Liver (tissue), 9 donors: Measurements from ENCODE around the gene OR56A3. TPM values are rescaled to one million over a fixed set of nuclear protein-coding genes. Genes with fewer than 3 reads are reported as not detected.

Experiments used
- DNase-seq: peaks from one replicate; pipeline ENCODE4 v3.0.0-alpha.2; 2017; ENCODE audit warnings: low spot score
- H3K27ac ChIP-seq, 2 donors: one replicate each; pipeline ENCODE4 v1.7.0; 2013; ENCODE audit warnings: inconsistent platforms in 2 of 2, low read length in 2 of 2, control low read depth in 1 of 2, low read depth in 1 of 2, mild to moderate bottlenecking in 1 of 2
- H3K27me3 ChIP-seq, 4 donors: one replicate each; pipeline versions ENCODE4 v1.6.1 to v1.7.0; 2013; ENCODE audit warnings: low read length in 3 of 4, inconsistent platforms in 1 of 4, mild to moderate bottlenecking in 1 of 4, moderate library complexity in 1 of 4; ENCODE audit not compliant: control insufficient read depth in 4 of 4, insufficient read depth in 4 of 4
- H3K36me3 ChIP-seq, 4 donors: one replicate each; pipeline versions ENCODE4 v1.6.1 to v1.7.0; 2013; ENCODE audit warnings: low read length in 3 of 4, mild to moderate bottlenecking in 3 of 4, low read depth in 1 of 4, moderate library complexity in 1 of 4; ENCODE audit not compliant: control insufficient read depth in 4 of 4, insufficient read depth in 3 of 4
- H3K4me1 ChIP-seq, 4 donors: one replicate each; pipeline versions ENCODE4 v1.6.1 to v1.7.0; 2013; ENCODE audit warnings: low read length in 3 of 4, mild to moderate bottlenecking in 3 of 4, moderate library complexity in 1 of 4; ENCODE audit not compliant: control insufficient read depth in 4 of 4, insufficient read depth in 4 of 4
- H3K4me3 ChIP-seq, 3 donors: one replicate each; pipeline versions ENCODE4 v1.6.1 to v1.7.0; 2013; ENCODE audit warnings: low read length in 3 of 3, control low read depth in 1 of 3, low read depth in 1 of 3, mild to moderate bottlenecking in 1 of 3
- H3K9ac ChIP-seq, 2 donors: one replicate each; pipeline ENCODE4 v1.7.0; 2013; ENCODE audit warnings: low read length in 2 of 2, mild to moderate bottlenecking in 2 of 2, moderate library complexity in 2 of 2, control low read depth in 1 of 2, low read depth in 1 of 2
- H3K9me3 ChIP-seq, 4 donors: one replicate each; pipeline versions ENCODE4 v1.6.1 to v1.7.0; 2013; ENCODE audit warnings: low read length in 3 of 4; ENCODE audit not compliant: control insufficient read depth in 4 of 4
- CTCF ChIP-seq: fragments of 150-350 bp; IDR thresholded peaks from 2 replicates; pipeline ENCODE4 v1.5.1; 2017; ENCODE audit warnings: improper control_type of control experiment, low read depth, low read length; ENCODE audit not compliant: missing input control
- EGR1 ChIP-seq, 2 donors: IDR thresholded peaks; 2 replicates each; pipeline ENCODE4 v1.6.1; 2016 to 2018; ENCODE audit warnings: antibody characterized with exemption in 2 of 2, low read depth in 2 of 2
- GABPA ChIP-seq, 2 donors: IDR thresholded peaks in 1 of 2; conservative IDR thresholded peaks in 1 of 2; 2 replicates each; pipeline ENCODE4 v1.6.1; 2016; ENCODE audit warnings: antibody characterized with exemption in 2 of 2, mild to moderate bottlenecking in 1 of 2, moderate library complexity in 1 of 2
- HNF4G ChIP-seq: IDR thresholded peaks from 2 replicates; pipeline ENCODE4 v1.6.1; 2016; ENCODE audit warnings: antibody characterized with exemption
- NR2F2 ChIP-seq: IDR thresholded peaks from 2 replicates; pipeline ENCODE4 v1.6.1; 2016; ENCODE audit warnings: antibody characterized with exemption
- RAD21 ChIP-seq, 2 donors: IDR thresholded peaks; 2 replicates each; pipeline ENCODE4 v1.6.1; 2016; ENCODE audit warnings: antibody characterized with exemption in 2 of 2, mild to moderate bottlenecking in 2 of 2
- RXRA ChIP-seq, 2 donors: IDR thresholded peaks; 2 replicates each; pipeline ENCODE4 v1.6.1; 2017 to 2018; ENCODE audit warnings: antibody characterized with exemption in 2 of 2, mild to moderate bottlenecking in 1 of 2
- WGBS: extraction: QIAGEN DNeasy Blood & Tissue Kit; methylation state at CpG from one replicate; pipeline ENCODE4 v1.1.7; 2013; 5-methylcytosine and 5-hydroxymethylcytosine counted together
- polyA plus RNA-seq, 2 donors: library from polyadenylated mRNA; stranded (reverse) in 1 of 2; unstranded in 1 of 2; fragments of 200-250 nt in 1 of 2; fragments of >200 nt in 1 of 2; fragmentation: Nextera tagmentation in 1 of 2; extraction: Ambion mirVana in 1 of 2; gene quantifications; one replicate each; pipeline versions ENCODE4 v1.2.1 to v1.2.3, GENCODE V29; 2013 to 2015
- total RNA-seq, 2 donors: library from RNA; depleted of rRNA; stranded (reverse); fragments of >200 nt; gene quantifications; one replicate each; pipeline ENCODE4 v1.2.3, GENCODE V29; 2014
- donor health status: healthy.
- donor health status: healthy.
- donor health status: healthy.
- donor health status: healthy.
- donor health status: healthy.

Gene OR56A3
- total and polyA plus RNA-seq, 4 donors = not detected

- no peak overlapping the region for H3K27ac ChIP-seq
- no peaks in the 10 kb centered on the region for H3K9me3 ChIP-seq
- DNase-seq = no peak
- H3K4me1 ChIP-seq = no peaks in the 10 kb centered on the region
- H3K9ac ChIP-seq = no peak overlapping the region
- no peak overlapping the region for H3K4me3 ChIP-seq
- peak; percentile 46 to 71 for TF ChIP-seq RAD21 (IDR thresholded peaks at IDR 0.05)
- TF ChIP-seq NR2F2 = no peak
- peak; percentile 51 for TF ChIP-seq CTCF
- no peaks in the 10 kb centered on the region for H3K36me3 ChIP-seq
- 61% methylated on average over 3 of the region's 3 CpGs for WGBS
- H3K27me3 ChIP-seq = no peaks in the 10 kb centered on the region
These were observed 50.7 kb downstream of the OR56A3 start for GRCh38 chr11:5992604-5993251.

GRCh38 chr11:5994791-5995190, 52.7 kb downstream of the OR56A3 start:
- no peaks in the 10 kb centered on the region for H3K27me3 ChIP-seq
- WGBS = 86% methylated on average over 14 of the region's 14 CpGs
- no peak for DNase-seq

More at GRCh38 chr11:5994791-5995190, 52.7 kb downstream of the OR56A3 start:
- no peak for TF ChIP-seq RXRA (IDR thresholded peaks at IDR 0.05)
- TF ChIP-seq HNF4G = no peak
- no peak for TF ChIP-seq GABPA (IDR thresholded peaks at IDR 0.05 in 1 of 2, conservative IDR thresholded peaks at IDR 0.05 in 1 of 2)
- no peak for TF ChIP-seq CTCF
- no peak for TF ChIP-seq EGR1 (IDR thresholded peaks at IDR 0.05; ENCODE audit: low read depth in 2 of 2)
- no peaks in the 10 kb centered on the region for H3K36me3 ChIP-seq
- no peaks in the 10 kb centered on the region for H3K4me1 ChIP-seq
- H3K4me3 ChIP-seq = no peak overlapping the region
- H3K9me3 ChIP-seq = no peaks in the 10 kb centered on the region
- H3K27ac ChIP-seq = no peak overlapping the region
- no peak overlapping the region for H3K9ac ChIP-seq

Other genes starting within 250 kb of the OR56A3 start
- not detected for gene OR56B1, start 205.8 kb upstream of the OR56A3 start, total RNA-seq
- not detected for gene OR56B1, start 205.8 kb upstream of the OR56A3 start, polyA plus RNA-seq
- under 1 TPM in 1 of 2 donors, not detected in 1; 0.14 TPM for gene OR52N4, start 188.0 kb upstream of the OR56A3 start, total RNA-seq
- gene OR52N4, start 188.0 kb upstream of the OR56A3 start, polyA plus RNA-seq = not detected
- under 1 TPM in 1 of 2 donors, not detected in 1; 0.08 TPM for gene OR52N5, start 158.9 kb upstream of the OR56A3 start, total RNA-seq
- not detected for gene OR52N5, start 158.9 kb upstream of the OR56A3 start, polyA plus RNA-seq
- gene OR52N1, start 151.0 kb upstream of the OR56A3 start, total RNA-seq = under 1 TPM; under 0.01 to 0.05 TPM
- gene OR52N1, start 151.0 kb upstream of the OR56A3 start, polyA plus RNA-seq = not detected
- gene OR52N2, start 133.3 kb upstream of the OR56A3 start, total RNA-seq = not detected
- not detected for gene OR52N2, start 133.3 kb upstream of the OR56A3 start, polyA plus RNA-seq
- gene OR52E6, start 100.4 kb upstream of the OR56A3 start, total RNA-seq = not detected
- gene OR52E6, start 100.4 kb upstream of the OR56A3 start, polyA plus RNA-seq = not detected
- not detected for gene OR52E8, start 84.6 kb upstream of the OR56A3 start, total RNA-seq
- gene OR52E8, start 84.6 kb upstream of the OR56A3 start, polyA plus RNA-seq = not detected
- gene OR52E4, start 61.6 kb upstream of the OR56A3 start, total RNA-seq = not detected
- not detected for gene OR52E4, start 61.6 kb upstream of the OR56A3 start, polyA plus RNA-seq
- gene OR52E5, start 49.0 kb upstream of the OR56A3 start, total RNA-seq = not detected
- not detected for gene OR52E5, start 49.0 kb upstream of the OR56A3 start, polyA plus RNA-seq
- not detected for gene OR56A5, start 26.2 kb downstream of the OR56A3 start, total RNA-seq
- gene OR56A5, start 26.2 kb downstream of the OR56A3 start, polyA plus RNA-seq = not detected
- gene OR52L1, start 44.7 kb downstream of the OR56A3 start, total RNA-seq = under 1 TPM in 1 of 2 donors, not detected in 1; 0.08 TPM
- not detected for gene OR52L1, start 44.7 kb downstream of the OR56A3 start, polyA plus RNA-seq
- gene OR56A4, start 64.7 kb downstream of the OR56A3 start, total RNA-seq = under 1 TPM in 1 of 2 donors, not detected in 1; 0.05 TPM
- not detected for gene OR56A4, start 64.7 kb downstream of the OR56A3 start, polyA plus RNA-seq
- under 1 TPM; under 0.01 TPM for gene OR56A1, start 88.5 kb downstream of the OR56A3 start, total RNA-seq
- not detected for gene OR56A1, start 88.5 kb downstream of the OR56A3 start, polyA plus RNA-seq
- not detected for gene OR56B4, start 165.4 kb downstream of the OR56A3 start, total RNA-seq
- gene OR56B4, start 165.4 kb downstream of the OR56A3 start, polyA plus RNA-seq = not detected
- under 1 TPM in 1 of 2 donors, not detected in 1; 0.33 TPM for gene OR52B2, start 228.1 kb downstream of the OR56A3 start, total RNA-seq
- not detected for gene OR52B2, start 228.1 kb downstream of the OR56A3 start, polyA plus RNA-seq